ENCODE results near the gene ARID1B.

Gene ARID1B

GRCh38 chr6:157060440-157060952 lies 283.3 kb downstream of the ARID1B start:
- DNase-seq (ENCODE audit: low spot score) = no peak
- TF ChIP-seq CTCF (IDR thresholded peaks at IDR 0.05; ENCODE audit: borderline replicate concordance, control extremely low read depth, extremely low read depth, insufficient read depth, missing control alignments) = no peak
- in situ Hi-C loops (cut with MboI; ENCODE audit: low sequenced_read_pairs, unreplicated experiment) = no loop called here

GRCh38 chr6:157061770-157062594 lies 284.8 kb downstream of the ARID1B start:
- no peak for DNase-seq (ENCODE audit: low spot score)
- in situ Hi-C loops (cut with MboI; ENCODE audit: low sequenced_read_pairs, unreplicated experiment) = no loop called here
- TF ChIP-seq CTCF (IDR thresholded peaks at IDR 0.05; ENCODE audit: borderline replicate concordance, control extremely low read depth, extremely low read depth, insufficient read depth, missing control alignments) = no peak

GRCh38 chr6:157063176-157063905 lies 286.2 kb downstream of the ARID1B start:
- in situ Hi-C loops (cut with MboI; ENCODE audit: low sequenced_read_pairs, unreplicated experiment) = no loop called here
- no peak for DNase-seq (ENCODE audit: low spot score)
- no peak for TF ChIP-seq CTCF (IDR thresholded peaks at IDR 0.05; ENCODE audit: borderline replicate concordance, control extremely low read depth, extremely low read depth, insufficient read depth, missing control alignments)

GRCh38 chr6:157063923-157064322 lies 286.7 kb downstream of the ARID1B start:
- DNase-seq (ENCODE audit: low spot score) = no peak
- TF ChIP-seq CTCF (IDR thresholded peaks at IDR 0.05; ENCODE audit: borderline replicate concordance, control extremely low read depth, extremely low read depth, insufficient read depth, missing control alignments) = no peak
- in situ Hi-C loops (cut with MboI; ENCODE audit: low sequenced_read_pairs, unreplicated experiment) = no loop called here

GRCh38 chr6:157064502-157064901 lies 287.3 kb downstream of the ARID1B start:
- in situ Hi-C loops (cut with MboI; ENCODE audit: low sequenced_read_pairs, unreplicated experiment) = no loop called here
- TF ChIP-seq CTCF (IDR thresholded peaks at IDR 0.05; ENCODE audit: borderline replicate concordance, control extremely low read depth, extremely low read depth, insufficient read depth, missing control alignments) = no peak
- no peak for DNase-seq (ENCODE audit: low spot score)

GRCh38 chr6:157065366-157065765 lies 288.2 kb downstream of the ARID1B start:
- in situ Hi-C loops (cut with MboI; ENCODE audit: low sequenced_read_pairs, unreplicated experiment) = no loop called here
- no peak for DNase-seq (ENCODE audit: low spot score)
- no peak for TF ChIP-seq CTCF (IDR thresholded peaks at IDR 0.05; ENCODE audit: borderline replicate concordance, control extremely low read depth, extremely low read depth, insufficient read depth, missing control alignments)
